ENCODE measurements around the gene PHAF1.

The PHAF1 gene

GRCh38 chr16:67183627-67184452 is 74.1 kb downstream of the PHAF1 start, which contains the start of gene MATCAP1:
MATCAP1 (minus strand) TSS chr16:67183963; CDS start chr16:67180610, 3,353 bp downstream.
- DNase-seq: peak; percentile 95

DNA sequence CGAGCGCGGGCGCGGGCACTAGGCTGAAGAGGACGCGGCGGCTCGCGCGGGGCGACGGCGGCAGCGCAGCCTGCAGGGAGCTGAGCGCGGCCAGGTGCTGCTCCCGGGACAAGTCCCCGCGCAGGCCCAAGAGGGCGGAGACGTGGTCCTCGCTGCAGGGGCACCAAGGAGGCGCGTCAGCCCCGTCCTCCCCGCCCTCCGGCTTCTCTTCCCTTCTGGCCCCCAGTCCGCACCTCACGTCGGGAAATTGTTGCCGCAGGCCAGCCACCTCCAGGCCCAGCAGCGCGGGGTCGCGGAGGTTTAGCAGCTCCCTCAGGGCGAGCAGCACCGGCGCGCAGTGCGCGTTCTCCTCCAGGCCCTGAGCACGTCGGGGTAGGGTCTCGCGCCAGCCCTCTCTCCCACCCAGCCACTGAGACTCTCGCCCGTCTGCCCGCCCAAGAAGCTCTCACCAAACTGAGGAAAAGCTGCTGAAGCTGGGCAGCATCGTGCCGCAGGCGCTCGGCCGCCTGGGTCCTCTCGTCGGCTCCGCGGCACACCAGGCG is 74.8 kb downstream of the PHAF1 start:
- DNase-seq: no peak

- DNase-seq: peak; percentile 95
Measured at GRCh38 chr16:67184995-67185650, 75.4 kb downstream of the PHAF1 start.

DNA sequence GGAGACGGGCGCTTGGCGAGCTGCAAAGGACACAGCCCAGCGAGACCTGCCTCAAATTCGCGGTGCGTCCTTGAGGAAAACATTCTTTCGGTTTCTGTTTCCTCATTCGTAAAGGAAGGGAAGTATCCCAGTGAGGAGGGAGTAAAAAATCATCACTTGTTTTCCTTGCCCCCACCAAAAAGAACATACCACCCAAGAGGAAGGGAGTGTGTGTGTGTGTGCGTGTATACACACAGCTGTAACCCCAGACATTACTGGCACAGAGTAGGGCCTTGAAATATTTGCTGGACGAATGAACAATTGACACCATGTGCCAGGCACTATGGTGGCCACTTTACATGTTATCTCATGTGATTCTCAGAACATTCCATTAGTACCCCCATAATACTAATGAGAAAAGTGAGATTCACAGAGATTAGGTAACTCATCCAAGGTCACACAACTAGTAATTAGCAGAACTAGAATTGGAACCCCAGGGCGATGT is 76.0 kb downstream of the PHAF1 start:
- no peak for DNase-seq

- DNase-seq: no peak
Measured at GRCh38 chr16:67186550-67186950, 76.8 kb downstream of the PHAF1 start.

DNA sequence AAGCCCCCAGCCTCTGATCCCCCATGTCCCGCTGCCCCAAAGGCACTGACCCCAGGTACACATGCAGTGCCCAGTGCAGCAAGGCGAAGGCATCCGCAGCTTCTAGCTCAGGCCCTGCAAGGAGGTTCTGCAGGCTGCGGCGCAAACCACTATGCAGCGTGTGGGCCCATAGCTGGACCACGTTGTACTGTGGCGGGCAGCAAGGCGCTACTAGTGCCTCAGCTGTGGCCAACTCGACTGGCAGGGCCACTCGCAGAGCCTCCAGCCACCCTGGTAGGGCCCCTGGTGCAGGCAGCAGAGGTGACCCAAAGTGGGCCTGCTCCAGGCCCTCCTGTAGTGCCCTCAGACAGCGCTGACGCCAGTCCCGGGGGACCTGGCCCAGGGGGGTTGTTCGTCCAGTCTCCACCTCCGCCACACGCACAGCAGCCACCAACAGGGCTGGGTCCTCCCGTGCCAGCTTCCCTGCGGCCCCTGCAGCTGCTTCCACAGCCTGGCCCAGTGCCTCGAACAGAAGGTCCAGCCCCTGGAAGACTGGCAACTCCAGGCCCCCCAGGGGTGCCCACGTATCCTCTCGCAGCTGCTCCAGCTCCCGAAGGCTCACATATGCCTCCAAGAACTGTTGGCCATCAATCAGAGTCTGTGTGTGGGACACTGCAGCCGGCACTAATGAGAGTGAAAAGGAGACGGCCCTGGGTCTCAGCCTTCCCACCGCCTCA is 77.6 kb downstream of the PHAF1 start:
- no peak for DNase-seq

DNA sequence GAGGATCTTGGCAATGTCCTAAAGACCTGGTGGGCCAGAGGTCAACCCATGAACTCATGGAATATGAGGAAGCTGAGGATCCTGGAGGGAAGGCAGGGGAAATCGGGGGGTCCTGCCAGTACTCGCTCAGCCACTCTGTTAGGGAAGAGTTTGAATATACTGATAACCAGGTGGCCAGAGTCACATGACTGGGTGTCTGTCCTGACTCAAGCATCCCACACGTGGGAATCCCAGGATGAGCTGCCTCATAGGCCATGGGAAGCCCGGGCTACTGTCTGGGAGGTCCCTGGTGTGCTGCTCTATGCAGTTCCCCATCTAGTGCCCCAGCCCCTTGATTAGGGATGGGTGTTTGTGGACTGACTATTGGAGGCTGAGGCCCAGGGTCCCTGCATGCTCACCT is 78.6 kb downstream of the PHAF1 start:
- no peak for DNase-seq

- DNase-seq: no peak
Measured at GRCh38 chr16:67188798-67189197, 79.1 kb downstream of the PHAF1 start.

GRCh38 chr16:67190041-67190440 is 80.3 kb downstream of the PHAF1 start, which contains the start of gene EXOC3L1:
EXOC3L1 (minus strand) TSS chr16:67190136; CDS start chr16:67189676, 460 bp downstream.
- DNase-seq: no peak

GRCh38 chr16:67190448-67191399 is 81.0 kb downstream of the PHAF1 start:
- no peak for DNase-seq

- peak; percentile 55 for DNase-seq
Measured at GRCh38 chr16:67191411-67191994, 81.8 kb downstream of the PHAF1 start.

DNA sequence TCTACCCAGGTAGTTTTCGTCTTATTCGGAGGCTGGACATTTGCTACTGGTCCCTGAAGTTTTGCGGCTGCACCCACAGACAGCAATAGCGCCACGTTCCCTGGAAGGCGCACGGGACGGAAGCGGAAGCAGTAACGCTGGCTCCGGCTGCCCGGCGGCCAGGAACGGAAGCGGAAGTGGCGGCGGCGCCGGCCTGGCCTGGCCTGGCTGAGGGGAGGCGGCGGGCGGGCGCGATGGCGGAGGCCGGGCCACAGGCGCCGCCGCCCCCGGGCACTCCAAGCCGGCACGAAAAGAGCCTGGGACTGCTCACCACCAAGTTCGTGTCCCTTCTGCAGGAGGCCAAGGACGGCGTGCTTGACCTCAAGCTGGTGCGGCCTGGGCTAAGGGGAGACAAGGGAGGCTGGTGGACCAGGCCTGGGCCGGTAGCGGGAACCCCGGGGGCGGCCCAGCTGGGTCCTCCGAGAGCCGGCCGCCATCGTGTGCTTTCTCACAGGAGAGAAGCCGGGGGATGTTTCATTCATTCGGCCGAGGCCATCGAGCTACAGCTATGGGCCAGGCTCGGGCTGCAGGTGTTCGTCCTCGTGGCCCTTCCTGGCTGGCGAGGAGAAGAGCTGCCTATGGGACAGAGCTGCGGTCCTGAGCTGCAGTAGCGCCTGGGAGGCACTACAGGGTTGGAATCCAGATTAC is 82.4 kb downstream of the PHAF1 start, which contains the start of gene E2F4:
TSS of gene E2F4 (plus strand) at position 161 of the 687 bp plus-strand sequence. CDS start at position 234, 73 bp downstream.
- peak; percentile 93 for DNase-seq

DNA sequence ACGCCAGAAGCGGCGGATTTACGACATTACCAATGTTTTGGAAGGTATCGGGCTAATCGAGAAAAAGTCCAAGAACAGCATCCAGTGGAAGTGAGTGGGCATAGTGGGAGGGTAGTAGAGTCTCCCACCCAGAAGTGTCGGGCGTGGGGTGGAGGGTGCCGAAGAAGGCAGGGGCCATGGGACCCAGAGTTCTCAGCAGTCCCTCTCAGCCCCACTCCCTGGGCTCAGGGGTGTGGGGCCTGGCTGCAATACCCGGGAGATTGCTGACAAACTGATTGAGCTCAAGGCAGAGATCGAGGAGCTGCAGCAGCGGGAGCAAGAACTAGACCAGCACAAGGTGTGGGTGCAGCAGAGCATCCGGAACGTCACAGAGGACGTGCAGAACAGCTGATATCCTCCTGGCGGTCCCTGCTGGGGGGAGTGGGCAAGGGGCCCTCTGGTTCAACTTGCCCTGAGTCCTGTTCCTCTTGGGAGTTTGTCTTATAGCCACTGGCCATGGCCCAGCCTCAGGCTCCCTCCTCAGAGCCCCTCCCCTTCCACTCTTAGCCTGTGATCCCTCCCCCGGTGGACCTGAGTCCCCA is 83.1 kb downstream of the PHAF1 start:
- DNase-seq: no peak

DNA sequence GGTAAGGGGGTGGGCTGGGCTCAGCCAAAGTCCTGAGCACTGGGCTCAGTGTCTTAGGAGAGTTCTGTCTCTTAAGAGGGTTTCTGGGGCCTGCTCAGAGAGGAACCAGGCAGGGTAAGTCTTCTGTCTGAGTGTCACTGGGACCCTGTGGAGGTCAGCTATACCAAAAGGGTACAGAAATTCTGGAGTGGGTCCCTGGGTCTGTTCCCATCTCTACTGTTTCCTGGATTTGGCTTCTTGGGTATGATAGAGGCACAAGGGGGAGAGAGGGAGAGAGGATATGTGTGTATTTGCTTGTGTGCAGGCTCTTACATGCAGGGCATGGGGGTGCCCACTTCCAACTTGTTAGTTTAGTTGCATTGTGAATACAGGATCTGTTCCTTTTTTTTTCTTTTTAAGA is 83.8 kb downstream of the PHAF1 start:
- no peak for DNase-seq

- DNase-seq: no peak
Measured at GRCh38 chr16:67194260-67194659, 84.5 kb downstream of the PHAF1 start.

GRCh38 chr16:67195676-67196075 is 85.9 kb downstream of the PHAF1 start:
- DNase-seq: no peak

DNA sequence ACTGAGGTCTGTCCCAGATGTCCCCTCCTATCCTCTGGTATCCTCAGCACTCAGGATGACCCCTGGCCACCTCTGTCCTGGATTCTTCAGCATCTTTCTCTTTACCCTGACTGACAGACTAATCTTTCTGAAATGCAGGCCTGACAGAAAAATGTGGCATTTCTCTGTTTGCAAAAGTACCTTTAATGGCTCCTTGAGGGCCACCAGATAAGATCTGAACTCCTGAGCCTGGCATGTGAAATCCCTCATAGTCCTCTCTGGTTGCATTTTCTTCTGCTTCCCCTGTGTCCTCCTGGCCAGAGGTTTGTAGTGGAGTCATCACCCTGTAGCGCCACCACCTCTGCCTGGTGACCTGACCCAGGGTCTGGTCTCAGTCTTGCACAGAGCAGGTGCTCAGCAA is 87.1 kb downstream of the PHAF1 start:
- no peak for DNase-seq

- DNase-seq: no peak
Measured at GRCh38 chr16:67197704-67198103, 88.0 kb downstream of the PHAF1 start.

All from activated CD8-positive, alpha-beta memory T cell treated with anti-CD3 and anti-CD28 coated beads for 24 hours (primary cell).